CD4-positive, alpha-beta T cell treated with Interferon alpha-2 for 1 hour (primary cell): ENCODE results near the gene FHL2.

Experiments
- DNase-seq, 2 donors: peaks; one replicate each; pipeline ENCODE4 v3.0.0-alpha.2; 2020 to 2022

The FHL2 gene

GRCh38 chr2:105396254-105397024 lies 2.4 kb downstream of the FHL2 start:
- no peak for DNase-seq

- no peak for DNase-seq
Observed at GRCh38 chr2:105395691-105396090, 3.2 kb downstream of the FHL2 start.

- DNase-seq, result no peak
Observed at GRCh38 chr2:105394951-105395611, 3.8 kb downstream of the FHL2 start.

GRCh38 chr2:105393373-105394055 lies 5.3 kb downstream of the FHL2 start:
- no peak for DNase-seq

GRCh38 chr2:105391763-105392662 lies 6.8 kb downstream of the FHL2 start:
- DNase-seq, result no peak

- DNase-seq, result no peak
Observed at GRCh38 chr2:105391058-105391627, 7.7 kb downstream of the FHL2 start.

- no peak for DNase-seq
Observed at GRCh38 chr2:105390454-105390853, 8.4 kb downstream of the FHL2 start.

GRCh38 chr2:105388971-105389381 lies 9.9 kb downstream of the FHL2 start:
- DNase-seq, result no peak

DNA sequence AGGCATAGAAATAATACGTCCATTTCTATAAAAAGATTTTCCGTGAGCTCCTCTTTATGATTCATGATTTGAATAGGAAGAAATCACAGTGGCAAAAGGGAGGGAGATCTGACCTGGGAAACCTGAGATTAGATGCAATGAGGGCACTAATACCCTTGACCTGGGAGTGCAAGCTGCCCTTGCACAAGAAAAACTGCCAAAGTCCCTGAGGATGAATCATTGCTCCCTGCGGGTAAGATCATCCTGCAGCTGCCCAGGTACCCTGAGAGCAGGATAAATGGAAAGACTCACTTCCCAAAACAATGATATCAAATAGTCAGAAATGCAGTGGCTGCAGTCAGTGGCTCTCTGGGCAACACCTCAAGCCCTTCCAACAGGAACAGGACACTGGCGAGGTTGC lies 11.6 kb downstream of the FHL2 start:
- no peak for DNase-seq

GRCh38 chr2:105385731-105386540 lies 12.9 kb downstream of the FHL2 start:
- DNase-seq, result no peak

DNA sequence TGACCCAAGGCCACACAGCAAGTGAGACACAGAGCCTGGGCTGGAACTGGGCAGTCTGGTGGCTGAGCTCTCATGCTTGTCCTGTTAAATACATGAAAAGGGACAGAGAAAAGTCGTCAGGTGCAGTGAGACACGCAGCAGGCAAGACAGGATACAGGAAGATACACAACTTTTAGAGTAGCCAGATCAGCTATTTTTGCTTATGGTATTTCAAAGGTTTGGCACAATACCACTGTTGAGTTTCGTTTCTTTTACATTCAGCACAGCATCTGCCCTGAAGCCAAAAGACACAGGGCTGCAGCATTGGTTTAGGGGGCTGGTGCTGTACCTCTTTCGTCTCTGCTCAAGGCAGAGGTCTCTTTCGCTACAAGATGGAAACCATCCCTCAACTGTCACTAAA lies 14.0 kb downstream of the FHL2 start:
- DNase-seq, result no peak

DNA sequence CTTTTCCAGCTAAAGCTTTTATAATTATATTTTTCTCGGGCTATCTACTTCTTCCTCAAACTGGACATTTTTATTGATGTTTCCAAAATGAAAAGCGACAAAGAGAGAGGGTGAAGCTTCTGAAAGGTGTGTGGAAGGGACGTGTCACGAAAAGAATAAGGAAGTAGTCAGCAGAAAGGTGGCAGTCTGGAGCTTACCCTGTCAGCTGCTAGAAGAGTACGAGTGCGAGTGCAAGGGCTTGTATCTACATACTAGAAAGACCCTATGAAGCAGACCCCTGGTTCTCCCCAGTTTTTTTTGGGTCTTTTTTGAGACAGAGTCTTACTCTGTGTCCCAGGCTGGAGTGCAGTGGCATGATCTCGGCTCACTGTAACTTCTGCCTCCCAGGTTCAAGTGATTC lies 14.6 kb downstream of the FHL2 start:
- DNase-seq, result no peak

GRCh38 chr2:105383432-105384166 lies 15.3 kb downstream of the FHL2 start:
- DNase-seq, result no peak

DNA sequence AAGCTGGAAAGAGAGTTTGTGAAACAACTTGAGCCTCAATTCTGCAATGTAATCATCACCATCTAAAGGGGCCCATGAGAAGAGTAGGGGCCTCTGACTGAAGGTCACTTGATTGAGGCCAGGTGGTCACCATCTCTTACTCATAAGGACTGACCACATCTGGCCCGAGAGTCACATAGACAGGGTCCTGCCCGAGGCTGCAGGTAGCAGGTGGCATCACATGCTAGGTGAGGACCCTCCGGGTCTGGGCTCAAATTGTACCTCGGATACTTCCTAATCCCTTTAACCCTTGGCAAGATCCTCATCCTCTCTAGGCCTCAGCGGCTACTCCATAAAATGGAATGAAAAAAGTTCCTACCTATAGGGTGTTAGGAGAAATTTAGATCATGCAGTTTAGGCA lies 16.7 kb downstream of the FHL2 start:
- DNase-seq, result no peak

DNA sequence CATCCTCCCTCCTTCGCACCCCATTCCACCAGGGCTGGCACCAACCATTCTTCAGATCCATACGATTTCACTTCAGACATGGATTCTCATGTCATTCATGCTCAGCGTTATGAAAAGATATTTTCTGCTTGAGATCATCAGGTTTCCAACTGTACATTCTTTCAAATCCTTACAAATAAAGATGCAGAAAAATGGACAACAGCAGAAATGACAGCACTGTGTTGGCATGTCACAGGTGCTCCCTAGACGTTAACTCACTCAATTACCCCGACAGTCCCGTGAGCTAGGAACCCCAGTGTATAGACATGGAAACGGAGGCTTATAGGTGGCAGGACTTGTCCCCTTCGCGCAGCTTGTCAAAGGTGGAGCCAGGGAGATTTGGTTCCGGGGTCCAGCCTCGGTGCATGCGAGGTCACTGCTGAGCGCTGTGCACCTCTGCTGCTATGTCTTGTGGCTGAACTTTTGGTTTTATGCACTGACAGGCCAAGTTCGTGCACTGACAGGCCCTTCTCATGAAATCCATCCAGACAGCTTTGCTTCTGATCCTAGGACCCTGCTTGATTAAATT lies 17.7 kb downstream of the FHL2 start:
- DNase-seq, result no peak

- no peak for DNase-seq
Observed at GRCh38 chr2:105380432-105381100, 18.3 kb downstream of the FHL2 start.

DNA sequence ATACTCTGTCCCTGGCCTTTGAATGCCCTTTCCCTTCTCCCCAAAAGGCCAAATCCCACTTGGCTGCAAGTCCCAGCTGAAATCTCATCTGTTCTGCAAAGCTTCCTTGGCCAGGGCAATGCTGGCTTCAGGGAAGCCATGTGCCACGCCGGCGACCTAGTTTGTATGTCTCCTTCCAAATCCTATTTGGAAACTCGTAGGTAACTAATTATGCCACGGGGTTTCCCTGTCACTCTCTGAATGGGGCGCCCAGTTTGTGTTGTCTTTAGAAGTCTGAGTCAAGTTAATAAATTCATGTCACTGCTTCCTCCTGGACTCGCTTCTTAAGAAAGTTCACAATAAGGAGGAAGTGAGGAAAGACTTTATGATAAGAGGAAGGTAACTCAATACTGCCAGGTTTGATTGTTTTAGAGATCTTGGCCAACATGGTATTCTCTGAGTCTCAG lies 19.1 kb downstream of the FHL2 start:
- no peak for DNase-seq

- DNase-seq, result no peak
Observed at GRCh38 chr2:105378921-105379383, 19.9 kb downstream of the FHL2 start.

DNA sequence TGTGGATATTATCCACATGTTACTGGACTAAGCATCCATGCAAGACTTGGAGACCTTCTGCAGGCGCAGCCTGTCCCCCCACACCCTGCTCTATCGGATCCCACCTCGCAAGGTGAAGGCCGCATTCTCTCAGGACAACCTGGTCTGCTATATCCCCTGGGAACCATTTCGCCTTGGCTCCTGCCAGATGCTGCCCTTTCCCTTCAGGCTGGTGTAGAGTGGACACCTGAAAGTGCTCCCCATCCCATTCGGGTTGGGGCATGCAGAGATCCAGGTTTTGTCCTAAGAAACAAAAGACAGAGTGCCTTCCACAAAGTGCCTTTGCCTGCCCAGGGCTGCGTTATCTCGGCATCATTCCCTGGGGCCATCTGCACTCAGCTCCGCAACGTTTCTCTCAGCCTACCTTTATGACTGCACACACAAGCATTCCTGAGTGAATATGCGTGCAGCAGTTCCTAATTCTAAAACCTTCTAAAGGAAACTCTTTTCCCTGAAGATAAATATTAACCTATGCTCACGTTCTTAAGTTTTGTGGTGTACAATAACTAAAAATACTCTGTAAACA lies 20.5 kb downstream of the FHL2 start:
- no peak for DNase-seq
